HG03442 (cell line): ENCODE measurements around the gene DLX6.

Experiments
- ATAC-seq: cut with Tn5 transposase; IDR thresholded peaks from one replicate; pipeline ENCODE4 v1.9.1; 2021; ENCODE audit warnings: mild to moderate bottlenecking, moderate library complexity; ENCODE audit not compliant: unreplicated experiment

The DLX6 gene

GRCh38 chr7:97005183-97006054 is at the start of gene DLX6:
TSS of gene DLX6 (plus strand) at chr7:97005553. CDS start at chr7:97005978, 425 bp downstream.
- no peak for ATAC-seq

- no peak for ATAC-seq
Observed at GRCh38 chr7:96959135-96959534, 46.2 kb upstream of the DLX6 start.

GRCh38 chr7:96962221-96962885 is 43.0 kb upstream of the DLX6 start:
- ATAC-seq = no peak

GRCh38 chr7:96968981-96969380 is 36.4 kb upstream of the DLX6 start:
- no peak for ATAC-seq

GRCh38 chr7:96970739-96971138 is 34.6 kb upstream of the DLX6 start:
- ATAC-seq = no peak

GRCh38 chr7:96973986-96974385 is 31.4 kb upstream of the DLX6 start:
- no peak for ATAC-seq

- ATAC-seq = no peak
Observed at GRCh38 chr7:96976106-96976505, 29.2 kb upstream of the DLX6 start.

- ATAC-seq = no peak
Observed at GRCh38 chr7:96977445-96977844, 27.9 kb upstream of the DLX6 start.

GRCh38 chr7:96979551-96980276 is 25.6 kb upstream of the DLX6 start:
- no peak for ATAC-seq

GRCh38 chr7:96982586-96982985 is 22.8 kb upstream of the DLX6 start:
- no peak for ATAC-seq

GRCh38 chr7:96985992-96986391 is 19.4 kb upstream of the DLX6 start:
- ATAC-seq = no peak

GRCh38 chr7:96986901-96987300 is 18.5 kb upstream of the DLX6 start:
- no peak for ATAC-seq

- ATAC-seq = no peak
Observed at GRCh38 chr7:96987719-96988118, 17.6 kb upstream of the DLX6 start.

GRCh38 chr7:96989241-96989858 is 16.0 kb upstream of the DLX6 start:
- ATAC-seq = no peak

- ATAC-seq = no peak
Observed at GRCh38 chr7:96989859-96990317, 15.5 kb upstream of the DLX6 start.

GRCh38 chr7:96991546-96992191 is 13.7 kb upstream of the DLX6 start:
- no peak for ATAC-seq

- ATAC-seq = no peak
Observed at GRCh38 chr7:96992192-96993005, 13.0 kb upstream of the DLX6 start.

GRCh38 chr7:96993094-96993865 is 12.1 kb upstream of the DLX6 start:
- no peak for ATAC-seq

- no peak for ATAC-seq
Observed at GRCh38 chr7:96993980-96994379, 11.4 kb upstream of the DLX6 start.
